Suprapubic skin (tissue), 4 donors: ENCODE results near the gene LASP1. TPM values are rescaled to one million over a fixed set of nuclear protein-coding genes. Genes with fewer than 3 reads are reported as not detected.

Experiments used
- DNase-seq, 2 donors: peaks; one replicate each; pipeline ENCODE4 v3.0.0-alpha.2; 2019; ENCODE audit warnings: low spot score in 2 of 2
- H3K27ac ChIP-seq: fragments of 200-600 bp; sonication (generic); one replicate; pipeline ENCODE4 v1.5.1; 2019
- H3K27me3 ChIP-seq: fragments of 200-600 bp; sonication (generic); one replicate; pipeline ENCODE4 v1.5.1; 2019
- H3K36me3 ChIP-seq: fragments of 200-600 bp; sonication (generic); one replicate; pipeline ENCODE4 v1.5.1; 2019
- H3K4me1 ChIP-seq: fragments of 200-600 bp; sonication (generic); one replicate; pipeline ENCODE4 v1.5.1; 2019
- H3K4me3 ChIP-seq: fragments of 200-600 bp; sonication (generic); one replicate; pipeline ENCODE4 v1.5.1; 2019; ENCODE audit warnings: mild to moderate bottlenecking
- H3K9me3 ChIP-seq: fragments of 200-600 bp; sonication (generic); one replicate; pipeline ENCODE4 v1.5.1; 2019
- EP300 ChIP-seq: sonication (generic); formaldehyde crosslinking; IDR thresholded peaks from one replicate; pipeline ENCODE4 v1.6.1; 2017; ENCODE audit warnings: antibody characterized with exemption
- POLR2A ChIP-seq, 2 donors: fragments of 450-650 bp; IDR thresholded peaks; one replicate each; pipeline ENCODE4 v1.6.1; 2017; ENCODE audit warnings: antibody characterized with exemption in 2 of 2, mild to moderate bottlenecking in 2 of 2, moderate library complexity in 2 of 2
- POLR2AphosphoS5 ChIP-seq, 3 donors: sonication (generic); formaldehyde crosslinking; IDR thresholded peaks; one replicate each; pipeline ENCODE4 v1.6.1; 2017; ENCODE audit warnings: antibody characterized with exemption in 3 of 3
- WGBS: methylation state at CpG from one replicate; pipeline ENCODE4 v1.1.5; 2018; 5-methylcytosine and 5-hydroxymethylcytosine counted together
- total RNA-seq, 4 donors: library from RNA; depleted of rRNA; stranded (reverse); fragments of >200 nt; gene quantifications; one replicate each; pipeline ENCODE4 v1.1.0, GENCODE V29; 2016
- TF ChIP-seq, protein P1 (sequence below), 2 donors: fragments of 200-600 bp in 1 of 2; fragments of 450-650 bp in 1 of 2; sonication (generic) in 1 of 2; IDR thresholded peaks; one replicate each; pipeline ENCODE4 v1.5.1; 2016 to 2019; ENCODE audit warnings: antibody characterized with exemption in 2 of 2, mild to moderate bottlenecking in 1 of 2, moderate library complexity in 1 of 2

The LASP1 gene
- total RNA-seq, 4 donors from 2014 or later: 83.1 to 124 (median 99.6) TPM

DNA sequence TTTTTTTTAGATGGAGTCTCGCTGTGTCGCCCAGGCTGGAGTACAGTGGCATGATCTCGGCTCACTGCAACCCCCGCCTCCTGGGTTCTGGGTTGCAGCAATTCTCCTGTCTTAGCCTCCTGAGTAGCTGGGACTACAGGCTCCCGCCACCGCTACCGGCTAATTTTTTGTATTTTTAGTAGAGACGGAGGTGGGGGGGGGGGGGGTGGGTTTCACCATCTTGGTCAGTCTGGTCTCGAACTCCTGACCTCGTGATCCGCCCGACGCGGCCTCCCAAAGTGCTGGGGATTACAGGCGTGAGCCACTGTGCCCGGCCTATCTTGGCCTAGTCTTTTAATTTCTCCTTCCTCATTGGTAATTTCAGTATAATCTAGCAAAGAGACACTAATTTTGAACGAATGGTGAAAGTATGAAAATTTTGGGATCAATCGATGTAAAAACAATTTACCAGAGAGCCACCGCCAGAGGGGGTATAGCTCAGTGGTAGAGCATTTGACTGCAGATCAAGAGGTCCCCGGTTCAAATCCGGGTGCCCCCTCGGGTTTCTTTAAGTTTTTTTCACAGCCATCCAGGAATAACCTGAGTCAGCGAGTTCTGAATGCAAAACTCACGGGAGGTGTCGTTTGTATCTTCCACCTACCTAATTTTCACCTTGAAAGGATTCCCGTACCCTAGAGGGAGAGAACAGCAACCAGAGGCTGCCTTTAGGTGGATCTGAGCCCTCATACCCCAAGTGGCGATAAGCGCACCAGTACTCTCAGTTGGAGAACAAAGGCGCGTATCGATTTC lies 2.5 kb upstream of the LASP1 start:
- Histone ChIP-seq H3K4me3 (peak overlapping the region; percentile 89), H3K9me3 (no peaks in the 10 kb centered on the region), H3K27me3 (no peaks in the 10 kb centered on the region), H3K27ac (peak overlapping the region; percentile 96), H3K4me1 (peaks cover 31% of the 10 kb centered on the region), H3K36me3 (no peaks in the 10 kb centered on the region)
- no peak for DNase-seq
- WGBS: 48% methylated on average over 31 of the region's 31 CpGs
- TF ChIP-seq EP300 (no peak), POLR2A (IDR thresholded peaks at IDR 0.05) (no peak), POLR2AphosphoS5 (IDR thresholded peaks at IDR 0.05) (no peak)
- TF ChIP-seq, protein P1, sequence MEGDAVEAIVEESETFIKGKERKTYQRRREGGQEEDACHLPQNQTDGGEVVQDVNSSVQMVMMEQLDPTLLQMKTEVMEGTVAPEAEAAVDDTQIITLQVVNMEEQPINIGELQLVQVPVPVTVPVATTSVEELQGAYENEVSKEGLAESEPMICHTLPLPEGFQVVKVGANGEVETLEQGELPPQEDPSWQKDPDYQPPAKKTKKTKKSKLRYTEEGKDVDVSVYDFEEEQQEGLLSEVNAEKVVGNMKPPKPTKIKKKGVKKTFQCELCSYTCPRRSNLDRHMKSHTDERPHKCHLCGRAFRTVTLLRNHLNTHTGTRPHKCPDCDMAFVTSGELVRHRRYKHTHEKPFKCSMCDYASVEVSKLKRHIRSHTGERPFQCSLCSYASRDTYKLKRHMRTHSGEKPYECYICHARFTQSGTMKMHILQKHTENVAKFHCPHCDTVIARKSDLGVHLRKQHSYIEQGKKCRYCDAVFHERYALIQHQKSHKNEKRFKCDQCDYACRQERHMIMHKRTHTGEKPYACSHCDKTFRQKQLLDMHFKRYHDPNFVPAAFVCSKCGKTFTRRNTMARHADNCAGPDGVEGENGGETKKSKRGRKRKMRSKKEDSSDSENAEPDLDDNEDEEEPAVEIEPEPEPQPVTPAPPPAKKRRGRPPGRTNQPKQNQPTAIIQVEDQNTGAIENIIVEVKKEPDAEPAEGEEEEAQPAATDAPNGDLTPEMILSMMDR (IDR thresholded peaks at IDR 0.05): peak in 1 of 2 donors; percentile 42

DNA sequence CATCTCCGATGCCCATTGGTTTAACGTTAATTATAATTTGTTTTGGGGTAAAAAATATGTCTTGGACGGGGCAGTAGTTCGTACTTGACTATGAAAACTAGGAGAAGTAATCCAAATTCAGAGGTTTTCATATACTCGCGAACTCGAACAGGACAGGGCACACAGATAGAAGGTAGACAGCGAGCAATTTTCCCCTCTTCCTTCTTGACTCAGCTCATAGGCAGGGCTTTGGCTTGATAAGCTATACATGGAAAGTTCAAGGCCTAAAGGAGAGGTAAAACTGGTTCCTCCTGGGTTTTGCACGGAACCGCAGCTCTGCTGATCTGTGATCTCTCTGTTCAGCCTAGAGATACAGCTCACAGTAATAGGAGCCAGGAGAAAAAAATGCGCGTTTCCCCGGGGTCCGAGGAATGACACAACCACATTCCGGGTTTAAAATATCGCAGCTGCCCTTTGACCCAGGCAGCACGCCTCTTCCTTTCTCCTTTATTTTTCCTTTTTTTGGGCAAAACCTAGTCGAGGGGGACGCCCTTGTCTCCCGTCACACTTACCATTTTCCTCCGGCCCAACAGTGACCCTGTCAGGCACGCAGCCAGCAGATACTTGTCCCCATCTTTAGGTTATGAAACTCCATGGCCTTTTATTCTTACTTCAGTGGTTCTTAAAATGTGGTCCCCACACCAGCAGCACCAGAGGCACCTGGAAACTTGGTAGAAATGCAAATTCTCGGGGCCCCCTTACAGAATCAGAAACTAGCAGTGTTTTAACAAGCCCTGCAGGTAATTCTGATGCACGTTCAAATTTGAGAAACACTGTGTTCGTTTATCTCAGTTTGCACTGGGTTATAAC lies 1.7 kb upstream of the LASP1 start:
- Histone ChIP-seq H3K4me1 (peaks cover 39% of the 10 kb centered on the region), H3K36me3 (no peaks in the 10 kb centered on the region), H3K27ac (peak overlapping the region; percentile 96), H3K27me3 (no peaks in the 10 kb centered on the region), H3K9me3 (no peaks in the 10 kb centered on the region), H3K4me3 (peak overlapping the region; percentile 89)
- no peak for DNase-seq
- WGBS: 23% methylated on average over 25 of the region's 25 CpGs
- no peak for TF ChIP-seq POLR2AphosphoS5 (IDR thresholded peaks at IDR 0.05)
- no peak for TF ChIP-seq EP300

DNA sequence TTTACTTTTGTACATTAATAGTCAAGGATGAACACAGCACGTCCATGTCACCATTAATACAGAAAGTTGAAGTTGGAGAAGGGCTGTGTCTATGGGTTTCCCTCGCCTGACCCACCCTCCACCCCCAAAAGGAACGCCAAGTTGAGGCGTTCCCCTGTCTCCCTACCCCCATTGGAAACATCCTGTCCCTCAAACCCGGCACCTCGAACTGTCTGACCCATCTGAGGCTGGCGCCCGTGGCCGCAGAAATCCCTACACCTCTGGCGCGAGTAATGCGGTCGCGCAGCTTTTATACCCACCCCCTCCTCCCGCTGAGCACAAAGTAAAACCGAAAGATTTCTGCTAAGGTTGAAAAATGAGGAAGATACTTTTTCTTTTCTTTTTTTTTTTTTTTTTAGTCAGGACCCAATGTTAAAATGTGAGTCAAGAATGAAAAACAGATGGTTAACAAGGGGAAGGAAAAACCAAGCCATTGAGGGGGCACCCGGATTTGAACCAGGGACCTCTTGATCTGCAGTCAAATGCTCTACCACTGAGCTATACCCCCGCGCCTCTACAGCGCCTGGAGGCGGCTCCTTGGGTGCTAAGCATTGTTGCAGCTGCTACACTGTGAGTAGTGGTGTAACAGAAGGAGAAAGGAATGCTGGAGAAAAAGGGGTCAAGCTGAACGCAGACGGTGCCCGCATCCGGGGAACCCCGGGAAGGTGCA lies 887 bp upstream of the LASP1 start:
- peak; percentile 20 to 67 (median 40) for TF ChIP-seq POLR2AphosphoS5 (IDR thresholded peaks at IDR 0.05)
- TF ChIP-seq EP300: no peak
- TF ChIP-seq, protein P1 (IDR thresholded peaks at IDR 0.05): no peak
- no peak for TF ChIP-seq POLR2A (IDR thresholded peaks at IDR 0.05)
- peak overlapping the region; percentile 89 for H3K4me3 ChIP-seq
- H3K36me3 ChIP-seq: no peaks in the 10 kb centered on the region
- peak; percentile 95 for DNase-seq
- H3K9me3 ChIP-seq: no peaks in the 10 kb centered on the region
- 2% methylated on average over 26 of the region's 26 CpGs for WGBS
- no peaks in the 10 kb centered on the region for H3K27me3 ChIP-seq
- peak overlapping the region; percentile 96 for H3K27ac ChIP-seq
- H3K4me1 ChIP-seq: peaks cover 47% of the 10 kb centered on the region

DNA sequence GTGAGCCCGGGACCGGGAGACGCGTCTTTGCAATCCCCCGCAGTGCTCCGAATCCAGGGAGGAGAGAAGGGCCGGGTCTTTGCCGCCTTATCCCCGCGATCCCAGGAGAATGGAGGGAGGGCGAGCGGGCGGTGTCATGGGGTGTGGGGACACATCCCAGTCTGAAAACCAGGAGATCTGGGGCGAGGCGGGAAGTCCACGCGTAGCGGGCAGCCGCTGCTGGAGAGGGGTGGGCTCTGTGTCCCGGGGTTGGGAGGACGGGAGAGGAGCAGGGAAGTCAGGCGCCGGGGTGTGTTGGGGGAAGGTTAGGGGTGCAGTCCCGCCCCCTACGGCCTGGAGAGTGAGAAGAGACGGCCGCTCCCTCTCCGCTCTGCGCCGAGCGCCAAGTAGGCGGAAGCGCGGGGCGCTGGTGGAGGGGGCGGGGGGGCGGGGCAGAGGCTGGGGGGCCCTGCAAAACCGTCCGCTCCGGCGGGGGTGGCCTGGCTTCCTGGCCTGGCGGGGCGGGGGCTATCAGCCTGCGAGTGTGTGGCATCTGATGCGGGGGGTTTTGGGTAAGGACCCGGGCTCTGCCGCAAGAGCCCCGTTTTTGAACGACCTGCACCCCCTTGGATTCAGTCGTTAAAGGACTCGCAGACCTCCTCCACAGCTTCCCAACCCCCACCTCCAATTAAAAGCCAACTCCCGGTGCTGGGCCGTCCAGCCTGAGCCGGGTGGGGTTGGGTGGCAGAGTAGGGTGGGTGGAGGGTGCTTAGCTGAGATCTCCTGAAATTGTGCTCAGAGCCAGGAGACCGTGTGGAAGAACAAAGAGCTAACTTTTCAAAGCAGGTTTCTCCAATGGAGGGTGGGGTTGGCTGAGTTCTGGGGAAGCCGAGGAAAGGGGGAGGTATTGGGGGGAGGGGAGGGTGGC lies 654 bp downstream of the LASP1 start:
- DNase-seq: peak; percentile 87 to 92
- H3K36me3 ChIP-seq: no peaks in the 10 kb centered on the region
- H3K9me3 ChIP-seq: no peaks in the 10 kb centered on the region
- peak overlapping the region; percentile 89 for H3K4me3 ChIP-seq
- H3K4me1 ChIP-seq: peaks cover 62% of the 10 kb centered on the region
- H3K27me3 ChIP-seq: no peaks in the 10 kb centered on the region
- WGBS: under 1% methylated on average over 14 of the region's 56 CpGs
- H3K27ac ChIP-seq: peak overlapping the region; percentile 96
- TF ChIP-seq, protein P1 (IDR thresholded peaks at IDR 0.05): no peak
- no peak for TF ChIP-seq EP300
- TF ChIP-seq POLR2A (IDR thresholded peaks at IDR 0.05): no peak
- TF ChIP-seq POLR2AphosphoS5 (IDR thresholded peaks at IDR 0.05): no peak
